ENCODE data around the gene MYO1D. TPM values are rescaled to one million over a fixed set of nuclear protein-coding genes. Genes with fewer than 3 reads are reported as not detected.

The MYO1D gene
- total RNA-seq, 1 experiment from 2014 or later = 57.2 TPM

- intact Hi-C loops (cut with micrococcal nuclease; ENCODE audit: unreplicated experiment) = loop anchor here (5.0 kb wide), 1 partner anchor 275 kb away; no protein-coding TSS in a partner anchor
- TF ChIP-seq CTCF (IDR thresholded peaks at IDR 0.05; ENCODE audit: unreplicated experiment) = no peak
- CTCF ChIA-PET = interaction anchor here (0.8 kb wide), 1 partner anchor 20 kb away, joined by 3 read pairs; no protein-coding TSS in a partner anchor
- no TSS peak for BruUV-seq (replicated peaks)
- Mint-ChIP-seq H3K9me3 (ENCODE audit: low read depth, unreplicated experiment) (no peaks in the 10 kb centered on the region), H3K27ac (ENCODE audit: unreplicated experiment) (no peak overlapping the region), H3K27me3 (ENCODE audit: unreplicated experiment) (no peaks in the 10 kb centered on the region), H3K4me3 (ENCODE audit: low read depth, unreplicated experiment) (no peak overlapping the region), H3K4me1 (ENCODE audit: low read depth, unreplicated experiment) (peaks cover 9% of the 10 kb centered on the region), H3K36me3 (ENCODE audit: insufficient read depth, unreplicated experiment) (peaks cover 62% of the 10 kb centered on the region)
- no peak for DNase-seq
Observed at GRCh38 chr17:32482568-32483320, 394.2 kb downstream of the MYO1D start.

GRCh38 chr17:32481193-32481592, 395.7 kb downstream of the MYO1D start:
- no peaks in the 10 kb centered on the region for H3K9me3 Mint-ChIP-seq (ENCODE audit: low read depth, unreplicated experiment)
- TF ChIP-seq CTCF (IDR thresholded peaks at IDR 0.05; ENCODE audit: unreplicated experiment) = no peak
- intact Hi-C loops (cut with micrococcal nuclease; ENCODE audit: unreplicated experiment) = loop anchor here (5.0 kb wide), 1 partner anchor 276 kb away; no protein-coding TSS in a partner anchor
- H3K4me1 Mint-ChIP-seq (ENCODE audit: low read depth, unreplicated experiment) = peaks cover 7% of the 10 kb centered on the region
- no peak overlapping the region for H3K27ac Mint-ChIP-seq (ENCODE audit: unreplicated experiment)
- CTCF ChIA-PET = no interaction called here
- no peak for DNase-seq
- BruUV-seq (replicated peaks) = no TSS peak
- H3K4me3 Mint-ChIP-seq (ENCODE audit: low read depth, unreplicated experiment) = no peak overlapping the region
- H3K36me3 Mint-ChIP-seq (ENCODE audit: insufficient read depth, unreplicated experiment) = peaks cover 66% of the 10 kb centered on the region
- no peaks in the 10 kb centered on the region for H3K27me3 Mint-ChIP-seq (ENCODE audit: unreplicated experiment)

- TF ChIP-seq CTCF (IDR thresholded peaks at IDR 0.05; ENCODE audit: unreplicated experiment) = no peak
- no TSS peak for BruUV-seq (replicated peaks)
- CTCF ChIA-PET = no interaction called here
- Mint-ChIP-seq H3K4me3 (ENCODE audit: low read depth, unreplicated experiment) (no peak overlapping the region), H3K27me3 (ENCODE audit: unreplicated experiment) (no peaks in the 10 kb centered on the region), H3K36me3 (ENCODE audit: insufficient read depth, unreplicated experiment) (peaks cover 68% of the 10 kb centered on the region), H3K27ac (ENCODE audit: unreplicated experiment) (no peak overlapping the region), H3K9me3 (ENCODE audit: low read depth, unreplicated experiment) (no peaks in the 10 kb centered on the region), H3K4me1 (ENCODE audit: low read depth, unreplicated experiment) (no peaks in the 10 kb centered on the region)
- no peak for DNase-seq
- intact Hi-C loops (cut with micrococcal nuclease; ENCODE audit: unreplicated experiment) = no loop called here
Observed at GRCh38 chr17:32479074-32479617, 397.8 kb downstream of the MYO1D start.

GRCh38 chr17:32477220-32477619, 399.7 kb downstream of the MYO1D start:
- Mint-ChIP-seq H3K4me1 (ENCODE audit: low read depth, unreplicated experiment) (no peaks in the 10 kb centered on the region), H3K4me3 (ENCODE audit: low read depth, unreplicated experiment) (no peak overlapping the region), H3K27me3 (ENCODE audit: unreplicated experiment) (no peaks in the 10 kb centered on the region), H3K36me3 (ENCODE audit: insufficient read depth, unreplicated experiment) (peaks cover 67% of the 10 kb centered on the region), H3K27ac (ENCODE audit: unreplicated experiment) (no peak overlapping the region), H3K9me3 (ENCODE audit: low read depth, unreplicated experiment) (no peaks in the 10 kb centered on the region)
- no peak for DNase-seq
- no peak for TF ChIP-seq CTCF (IDR thresholded peaks at IDR 0.05; ENCODE audit: unreplicated experiment)
- no TSS peak for BruUV-seq (replicated peaks)
- CTCF ChIA-PET = no interaction called here
- intact Hi-C loops (cut with micrococcal nuclease; ENCODE audit: unreplicated experiment) = no loop called here
